Activated T-cell treated with anti-CD3 and anti-CD28 coated beads, Interleukin-2, amount 50 U/mL, for 1 hour (primary cell): Measurements from ENCODE around the gene TAC1.
"Not testable (repeated sequence)": the region's sequence is repeated elsewhere in the genome, so short reads cannot be mapped to it uniquely, and the experiment has no call there.

Experiments
- DNase-seq: peaks from one replicate; pipeline ENCODE4 v3.0.0-alpha.2; 2020

The TAC1 gene

GRCh38 chr7:97731736-97732564 lies at the start of gene TAC1:
TAC1 (plus strand) TSS chr7:97732086; CDS start chr7:97732613, 527 bp downstream.
- no peak for DNase-seq

- DNase-seq = no peak
These were observed 45.9 kb upstream of the TAC1 start for GRCh38 chr7:97685952-97686351.

GRCh38 chr7:97693586-97693985 lies 38.3 kb upstream of the TAC1 start:
- no peak for DNase-seq

- no peak for DNase-seq
These were observed 37.5 kb upstream of the TAC1 start for GRCh38 chr7:97694355-97694754.

GRCh38 chr7:97697396-97697795 lies 34.5 kb upstream of the TAC1 start:
- DNase-seq = no peak

- no peak for DNase-seq
These were observed 9.5 kb upstream of the TAC1 start for GRCh38 chr7:97722386-97722785.

GRCh38 chr7:97732565-97733275 lies 834 bp downstream of the TAC1 start:
- DNase-seq = no peak

GRCh38 chr7:97733276-97734161 lies 1.6 kb downstream of the TAC1 start:
- DNase-seq = no peak

GRCh38 chr7:97734255-97734654 lies 2.4 kb downstream of the TAC1 start:
- no peak for DNase-seq

- no peak for DNase-seq
These were observed 3.2 kb downstream of the TAC1 start for GRCh38 chr7:97735075-97735474.

GRCh38 chr7:97748482-97748881 lies 16.6 kb downstream of the TAC1 start:
- DNase-seq = no peak

GRCh38 chr7:97751566-97751965 lies 19.7 kb downstream of the TAC1 start:
- no peak for DNase-seq

GRCh38 chr7:97752215-97752614 lies 20.3 kb downstream of the TAC1 start:
- DNase-seq = no peak

GRCh38 chr7:97757824-97758223 lies 25.9 kb downstream of the TAC1 start:
- no peak for DNase-seq

GRCh38 chr7:97770850-97771249 lies 39.0 kb downstream of the TAC1 start:
- no peak for DNase-seq

GRCh38 chr7:97771576-97771975 lies 39.7 kb downstream of the TAC1 start:
- DNase-seq = no peak

GRCh38 chr7:97772045-97772901 lies 40.4 kb downstream of the TAC1 start:
- DNase-seq = no peak

- not testable (repeated sequence) for DNase-seq
These were observed 54.5 kb downstream of the TAC1 start for GRCh38 chr7:97786398-97786797.
